DMS 273 treated with DMSO at 0.1 percent for 48 hours (cell line): ENCODE results near the gene KRTAP17-1.

ENCODE experiments used
- DNase-seq: peaks from one replicate; lab custom pipeline; 2025; lab: John Stamatoyannopoulos, UW

KRTAP17-1 gene

DNA sequence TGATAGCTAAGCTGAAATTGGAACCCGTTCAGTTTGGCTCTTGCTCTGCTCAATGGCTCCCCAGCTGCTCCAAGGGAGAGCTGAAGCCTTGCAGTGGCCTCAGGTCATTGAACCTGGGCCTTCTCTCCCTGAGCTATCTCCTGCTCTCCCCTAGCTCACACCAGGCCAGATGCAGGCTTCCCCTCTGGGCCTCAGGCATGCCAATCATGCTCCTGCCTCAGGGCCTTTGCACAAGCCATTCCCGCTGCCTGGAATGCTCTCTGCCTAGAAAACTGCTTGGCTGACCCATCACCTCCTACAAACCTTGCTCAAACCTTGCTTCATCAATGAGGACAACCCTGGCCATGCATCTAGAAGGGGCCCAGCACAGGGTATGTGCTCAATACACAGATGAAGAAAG lies 16.7 kb upstream of the KRTAP17-1 start:
- DNase-seq, result no peak

- no peak for DNase-seq
Observed at GRCh38 chr17:41331606-41332005, 16.1 kb upstream of the KRTAP17-1 start.

- DNase-seq, result no peak
Observed at GRCh38 chr17:41329279-41329948, 13.9 kb upstream of the KRTAP17-1 start.

DNA sequence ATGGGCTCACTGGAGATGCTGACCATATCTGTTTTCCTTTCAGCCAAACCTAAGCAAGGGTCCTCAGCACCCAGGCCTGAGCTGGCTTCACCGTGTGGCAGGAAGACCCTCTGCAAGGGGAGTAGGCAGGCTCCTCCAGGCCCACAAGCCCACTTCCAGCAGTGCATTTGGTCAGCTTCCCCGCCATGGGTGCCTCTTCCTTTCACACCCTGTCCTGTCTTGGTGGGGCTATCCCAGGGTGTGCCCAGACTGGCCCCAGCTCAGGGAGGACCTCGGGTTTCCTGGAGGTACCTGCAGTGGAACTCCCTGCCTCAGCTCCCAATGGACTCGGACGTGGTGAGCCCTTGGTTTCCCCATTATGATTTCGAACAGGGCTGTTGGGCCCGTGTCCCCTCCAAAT lies 12.7 kb upstream of the KRTAP17-1 start:
- DNase-seq, result no peak

DNA sequence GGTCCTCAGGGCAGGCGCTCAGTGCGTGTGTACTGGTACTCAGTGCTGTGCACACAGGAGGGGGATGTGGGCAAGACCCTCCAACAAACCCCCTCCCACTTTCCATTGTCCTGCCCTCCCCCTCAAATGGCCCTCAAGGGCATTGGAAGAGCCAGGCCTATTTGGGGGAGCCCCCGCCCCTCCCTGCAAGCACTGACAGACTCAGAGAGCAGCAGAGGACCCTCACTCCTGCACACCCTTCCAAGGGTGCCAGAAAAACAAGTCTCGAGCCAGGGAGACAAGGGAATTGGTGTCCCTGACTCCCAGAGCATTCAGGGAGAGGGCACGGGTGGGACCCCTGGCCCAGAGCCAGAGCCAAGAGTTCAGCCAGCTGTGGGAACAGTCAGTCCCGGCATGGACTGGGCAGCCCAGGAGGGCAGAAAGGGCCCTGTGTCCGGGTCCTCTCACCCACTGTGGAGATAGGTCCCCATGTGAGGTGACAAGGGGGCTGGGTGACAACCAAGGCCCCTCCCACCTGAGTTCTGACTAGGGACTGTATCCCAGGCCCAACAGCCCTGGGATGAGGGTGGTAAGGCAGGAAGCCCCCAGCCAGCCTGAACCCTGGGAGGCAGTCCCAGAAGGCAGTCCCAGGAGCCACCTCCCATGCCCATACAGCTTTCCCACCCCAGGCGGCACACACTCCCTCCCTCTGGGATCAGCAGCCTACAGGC lies 12.1 kb upstream of the KRTAP17-1 start:
- no peak for DNase-seq

DNA sequence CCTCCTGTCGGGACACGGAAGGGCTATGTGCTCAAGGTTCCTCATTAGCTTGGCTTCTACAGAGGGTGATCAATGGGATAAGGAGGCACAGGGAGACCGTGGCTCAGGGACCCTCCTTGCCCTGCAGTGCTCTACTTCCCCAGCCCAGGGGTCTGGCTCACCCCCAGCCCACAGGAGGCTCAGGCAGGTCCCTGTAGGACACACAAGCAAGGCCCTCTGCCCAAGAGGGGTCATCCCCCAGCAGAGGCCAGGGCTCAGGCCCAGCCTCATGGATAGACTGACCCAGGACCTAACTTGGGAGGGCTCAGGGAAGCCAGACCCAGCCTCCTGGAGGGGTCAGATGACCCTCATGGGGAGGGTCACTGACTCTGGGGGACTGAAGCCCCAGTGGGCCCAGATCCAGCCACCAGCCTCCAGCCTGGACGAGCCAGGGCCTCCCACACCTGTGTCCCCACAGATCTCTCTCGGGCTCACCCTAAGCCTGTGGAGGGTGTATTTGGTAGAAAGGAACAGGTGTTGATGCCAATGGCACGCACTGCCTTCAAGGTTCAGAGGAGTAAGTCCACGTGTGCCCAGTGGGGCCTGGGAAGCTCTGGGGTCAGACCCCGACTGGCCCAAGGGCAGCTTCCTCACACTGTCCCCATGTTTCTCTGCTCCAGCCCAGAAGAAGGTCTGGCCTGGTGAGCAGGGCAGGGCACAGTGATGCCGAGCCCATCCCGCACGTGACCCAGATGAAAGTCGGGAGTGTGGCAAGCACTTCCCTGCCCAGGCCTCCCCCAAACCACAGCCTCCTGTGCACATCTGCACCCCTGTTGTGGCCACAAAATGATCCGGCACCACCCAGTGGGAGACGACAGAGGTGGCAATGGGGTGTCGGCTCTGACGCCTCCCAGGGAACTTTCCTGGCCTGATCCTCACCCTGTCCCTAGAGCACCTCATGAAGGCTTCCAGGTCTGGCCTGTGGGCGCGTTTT lies 10.9 kb upstream of the KRTAP17-1 start:
- DNase-seq, result no peak

DNA sequence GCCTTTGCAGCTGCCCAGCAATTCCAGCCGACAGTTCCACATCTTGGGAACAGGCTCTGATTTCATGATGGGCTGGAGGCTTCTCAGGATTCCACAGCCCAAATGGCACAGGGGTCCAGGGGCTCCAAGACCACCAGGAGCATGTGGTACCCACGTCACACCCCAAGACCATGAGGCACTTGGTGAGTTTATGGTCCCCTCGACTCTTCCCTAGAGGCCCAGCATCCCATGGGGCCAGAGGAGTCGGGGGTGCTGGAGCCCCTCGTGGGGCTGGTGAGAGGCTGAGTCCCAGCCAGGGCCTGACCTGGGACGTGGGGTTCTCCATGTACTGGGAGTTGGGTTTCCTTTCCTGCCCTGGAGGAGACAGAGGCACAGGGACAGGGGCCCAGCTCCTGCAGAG lies 10.1 kb upstream of the KRTAP17-1 start:
- DNase-seq, result no peak

GRCh38 chr17:41325126-41325525 lies 9.6 kb upstream of the KRTAP17-1 start:
- DNase-seq, result no peak

GRCh38 chr17:41324180-41325075 lies 8.9 kb upstream of the KRTAP17-1 start:
- no peak for DNase-seq

DNA sequence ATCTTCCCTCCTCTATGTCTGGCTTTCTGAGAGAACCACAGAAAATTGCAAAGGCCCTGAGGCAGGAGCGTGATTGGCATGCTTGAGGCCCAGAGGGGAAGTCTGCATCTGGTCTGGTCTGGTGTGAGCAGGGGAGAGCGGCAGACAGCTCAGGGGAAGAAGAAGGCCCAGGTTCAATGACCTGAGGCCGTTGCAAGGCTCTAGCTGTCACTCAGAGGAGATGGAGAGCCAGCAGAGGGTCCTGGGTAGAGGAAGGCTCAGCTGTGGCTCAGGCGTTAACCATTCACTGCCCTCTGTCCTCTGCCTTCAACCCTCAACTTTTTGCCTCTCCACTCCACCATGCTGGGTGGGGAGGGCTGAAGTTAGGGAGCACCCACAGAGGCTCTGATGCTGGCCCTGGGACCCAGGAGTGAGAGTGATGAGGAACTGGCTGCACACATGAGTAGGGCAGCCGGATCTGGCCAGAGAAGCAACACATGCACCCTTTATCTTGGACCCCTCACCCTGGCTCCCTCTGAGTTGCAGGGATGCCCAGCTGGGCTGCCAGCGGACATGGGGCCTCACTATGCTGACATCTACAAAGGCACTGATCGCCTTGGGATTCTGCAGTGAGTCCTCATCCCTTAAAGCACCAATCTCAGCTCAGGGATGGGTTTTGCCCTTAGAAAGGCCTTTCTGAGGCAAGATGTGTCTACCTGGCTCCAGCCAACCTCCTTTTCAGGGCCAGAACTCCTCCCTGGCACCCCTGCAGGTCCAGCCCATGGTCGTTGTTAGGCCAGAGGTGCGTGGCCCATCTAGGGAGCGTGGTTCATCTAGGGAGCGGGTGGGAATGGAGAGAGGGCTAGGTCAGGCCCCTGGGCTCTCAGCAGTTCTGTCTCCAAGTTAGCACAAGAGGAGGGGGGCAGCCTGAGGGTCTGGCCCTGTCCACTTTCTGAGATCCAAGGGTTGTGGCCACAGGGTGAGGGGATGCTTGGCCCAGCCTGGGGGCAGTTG lies 7.7 kb upstream of the KRTAP17-1 start:
- no peak for DNase-seq

GRCh38 chr17:41322094-41322902 lies 6.8 kb upstream of the KRTAP17-1 start:
- DNase-seq, result peak; percentile 22

DNA sequence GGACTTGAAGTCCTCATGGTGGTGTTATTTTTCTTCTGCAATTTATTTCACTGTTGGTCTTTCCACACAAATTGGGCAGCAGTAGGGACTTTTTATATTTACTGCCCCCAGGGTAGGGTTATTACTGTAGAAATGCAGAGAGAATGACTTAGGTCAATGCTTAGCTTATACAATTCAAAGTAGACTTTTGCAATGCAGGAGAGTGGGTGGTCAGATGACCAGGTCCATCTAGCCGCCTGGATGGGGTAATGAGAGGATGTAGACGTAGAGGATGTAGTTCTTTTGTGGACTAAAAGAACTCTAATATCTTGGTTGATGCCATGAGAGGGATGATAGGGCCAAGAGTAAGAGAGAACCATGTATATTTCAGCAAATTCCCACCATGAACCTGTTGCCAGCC lies 2.7 kb upstream of the KRTAP17-1 start:
- DNase-seq, result no peak

DNA sequence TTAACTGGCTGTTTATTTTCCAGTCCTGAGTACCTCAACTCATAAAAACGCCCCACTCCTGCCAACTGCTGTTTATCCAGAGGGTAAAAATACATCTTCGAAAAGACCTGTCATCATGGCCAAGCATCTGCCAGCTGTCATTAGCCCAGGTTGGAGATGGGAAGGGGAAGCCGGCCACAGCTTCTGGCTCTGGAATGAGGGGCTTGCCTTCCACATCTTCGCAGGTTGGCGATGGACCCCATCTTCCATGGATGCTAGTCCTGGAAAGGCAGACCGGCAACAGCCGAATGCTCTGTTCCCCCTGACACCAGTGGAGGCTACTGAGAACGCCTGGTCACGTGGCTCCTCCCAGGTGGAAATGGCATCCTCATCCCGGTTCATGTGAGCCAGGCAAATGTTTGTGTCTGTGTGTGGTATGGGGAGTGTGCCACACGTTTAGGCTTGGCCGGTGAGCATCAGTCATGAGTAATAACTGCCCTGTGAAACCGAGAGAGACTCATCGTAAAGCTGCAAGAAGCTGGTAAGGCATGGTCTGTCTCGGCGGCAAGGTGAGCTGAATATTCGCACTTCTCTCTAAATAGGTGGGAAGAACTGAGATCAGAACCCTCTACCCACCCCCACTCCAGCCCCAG lies 420 bp upstream of the KRTAP17-1 start:
- DNase-seq, result no peak

DNA sequence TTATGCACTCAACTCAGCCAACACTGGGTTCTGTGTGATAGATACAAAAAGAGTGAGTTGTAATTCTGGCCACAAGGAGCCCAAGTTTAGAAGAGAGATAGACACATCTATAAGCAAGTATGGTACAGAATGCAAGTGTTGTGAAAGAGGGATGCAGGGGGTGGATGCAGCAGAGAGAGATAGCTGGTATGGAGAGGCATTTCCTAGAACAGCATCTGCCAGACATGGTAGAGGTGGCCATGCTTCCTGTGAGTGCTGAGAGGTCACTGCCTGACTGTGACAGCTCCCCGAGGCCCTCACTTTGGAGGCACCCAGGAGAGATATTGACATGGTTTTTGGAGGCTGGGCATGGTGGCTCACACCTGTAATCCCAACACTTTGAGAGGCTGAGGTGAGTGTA lies 4.4 kb downstream of the KRTAP17-1 start:
- no peak for DNase-seq

- DNase-seq, result no peak
Observed at GRCh38 chr17:41308918-41309359, 6.6 kb downstream of the KRTAP17-1 start, which contains the start of gene KRTAP16-1. Gene KRTAP16-1, minus strand, starts transcription at chr17:41309309. Its CDS starts 56 bp downstream, at chr17:41309253.

DNA sequence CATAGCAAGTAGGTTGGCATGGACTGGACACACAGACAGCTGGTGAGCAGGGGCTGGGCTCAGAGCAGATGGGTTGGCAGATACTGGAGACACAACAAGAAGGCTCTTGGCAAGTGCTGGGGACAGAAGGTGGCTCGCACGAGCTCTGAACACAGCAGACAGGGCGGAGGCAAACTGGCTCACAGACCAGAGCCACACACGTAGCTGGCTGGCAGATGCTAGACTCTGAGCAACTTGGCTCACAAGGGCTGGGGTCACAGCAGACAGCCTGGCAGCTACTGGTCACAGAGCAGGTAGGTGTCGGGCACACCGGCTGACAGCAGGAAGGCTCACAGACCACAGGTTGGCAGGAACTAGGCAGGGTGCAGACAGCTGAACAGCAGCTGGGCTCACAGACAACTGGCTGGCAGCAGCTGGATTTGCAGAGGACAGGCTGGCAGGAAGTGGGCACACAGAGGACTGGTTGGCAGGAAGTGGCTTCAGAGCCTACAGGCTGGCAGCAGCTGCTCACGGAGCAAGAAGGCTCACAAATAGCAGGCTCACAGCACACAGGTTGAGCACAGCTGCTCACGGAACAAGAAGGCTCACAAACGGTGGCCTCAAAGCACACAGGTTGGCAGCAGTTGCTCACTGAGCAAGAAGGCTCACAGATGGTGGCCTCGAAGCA lies 7.1 kb downstream of the KRTAP17-1 start:
- DNase-seq, result peak; percentile 89

- DNase-seq, result peak; percentile 74
Observed at GRCh38 chr17:41307647-41308046, 7.9 kb downstream of the KRTAP17-1 start.

DNA sequence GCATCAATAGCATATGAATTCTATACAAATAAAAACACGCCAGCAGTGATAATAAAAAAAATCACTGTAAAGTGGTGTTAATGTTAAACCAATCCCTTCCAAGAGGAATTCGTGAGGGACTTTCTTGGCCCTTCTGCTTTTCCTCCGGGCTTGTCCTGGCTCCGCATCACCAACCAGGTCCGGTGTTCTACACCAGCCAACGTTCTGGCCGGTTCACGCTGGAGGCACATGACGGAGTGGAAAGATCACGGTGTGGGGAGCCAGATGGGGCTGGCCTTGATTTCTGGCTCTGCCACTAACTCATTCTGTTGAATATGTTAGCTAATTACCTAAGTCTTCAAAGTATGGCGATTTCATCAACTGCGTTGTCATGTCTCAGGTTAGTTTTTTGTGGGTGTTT lies 11.4 kb downstream of the KRTAP17-1 start:
- DNase-seq, result no peak
